OCI-LY7 (cell line): ENCODE data around the gene MAPK8IP3.

Experiments used
- EZH2phosphoT487 ChIP-seq: fragments of 200-600 bp; sonication (generic); IDR thresholded peaks from 2 replicates; pipeline ENCODE4 v1.6.1; 2018; ENCODE audit warnings: low read depth, borderline replicate concordance, mild to moderate bottlenecking, mixed run types, antibody characterized with exemption, low read length, moderate library complexity, mixed read lengths
- TF ChIP-seq, protein P1 (sequence below): fragments of 200-600 bp; sonication (generic); conservative IDR thresholded peaks from 2 replicates; pipeline ENCODE4 v1.5.1; 2014; ENCODE audit warnings: mild to moderate bottlenecking, antibody characterized with exemption, low read length, moderate library complexity, mixed read lengths

DNA sequence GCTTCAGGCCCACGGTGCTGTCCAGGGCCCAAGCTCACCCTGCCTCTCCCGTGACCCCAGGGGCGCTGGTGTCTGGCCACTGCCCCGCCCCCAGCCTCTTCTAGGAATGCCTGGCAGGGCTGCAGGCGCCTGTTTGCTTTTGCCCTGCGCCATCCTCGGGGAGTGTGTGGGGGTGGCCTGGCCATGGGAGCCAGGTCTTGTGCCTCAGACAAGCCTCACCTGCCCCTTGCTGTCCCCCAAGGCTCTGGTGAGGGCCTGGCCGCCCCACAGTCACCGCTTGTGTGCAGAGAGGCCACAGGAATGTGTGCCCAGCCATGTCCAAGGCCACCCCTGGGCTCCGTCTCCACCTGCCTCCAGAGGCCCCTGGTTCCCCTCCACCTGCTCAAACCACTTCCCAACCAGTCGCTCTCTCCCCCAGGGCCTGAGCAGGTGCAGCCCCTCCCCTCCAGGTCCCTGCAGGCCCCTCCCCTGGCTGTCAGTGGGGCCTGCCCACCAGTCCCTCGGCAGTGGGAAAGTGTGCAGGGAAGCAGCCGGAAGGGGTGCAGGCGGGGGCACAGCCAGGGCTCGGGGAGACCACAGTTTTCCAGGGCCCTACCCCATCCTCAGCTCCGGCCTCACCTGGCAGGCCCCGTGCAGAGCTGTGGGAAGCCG, 88.4 kb downstream of the MAPK8IP3 start:
- TF ChIP-seq, protein P1, sequence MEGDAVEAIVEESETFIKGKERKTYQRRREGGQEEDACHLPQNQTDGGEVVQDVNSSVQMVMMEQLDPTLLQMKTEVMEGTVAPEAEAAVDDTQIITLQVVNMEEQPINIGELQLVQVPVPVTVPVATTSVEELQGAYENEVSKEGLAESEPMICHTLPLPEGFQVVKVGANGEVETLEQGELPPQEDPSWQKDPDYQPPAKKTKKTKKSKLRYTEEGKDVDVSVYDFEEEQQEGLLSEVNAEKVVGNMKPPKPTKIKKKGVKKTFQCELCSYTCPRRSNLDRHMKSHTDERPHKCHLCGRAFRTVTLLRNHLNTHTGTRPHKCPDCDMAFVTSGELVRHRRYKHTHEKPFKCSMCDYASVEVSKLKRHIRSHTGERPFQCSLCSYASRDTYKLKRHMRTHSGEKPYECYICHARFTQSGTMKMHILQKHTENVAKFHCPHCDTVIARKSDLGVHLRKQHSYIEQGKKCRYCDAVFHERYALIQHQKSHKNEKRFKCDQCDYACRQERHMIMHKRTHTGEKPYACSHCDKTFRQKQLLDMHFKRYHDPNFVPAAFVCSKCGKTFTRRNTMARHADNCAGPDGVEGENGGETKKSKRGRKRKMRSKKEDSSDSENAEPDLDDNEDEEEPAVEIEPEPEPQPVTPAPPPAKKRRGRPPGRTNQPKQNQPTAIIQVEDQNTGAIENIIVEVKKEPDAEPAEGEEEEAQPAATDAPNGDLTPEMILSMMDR: no peak
- no peak for TF ChIP-seq EZH2phosphoT487
